GM03348 (cell line): Measurements from ENCODE around the gene MAPKAPK3.

Experiments used
- DNase-seq: peaks from one replicate; pipeline ENCODE4 v3.0.0; 2012; ENCODE audit warnings: low spot score

Gene MAPKAPK3

GRCh38 chr3:50695031-50695430 lies 78.1 kb downstream of the MAPKAPK3 start:
- no peak for DNase-seq

GRCh38 chr3:50696276-50696675 lies 79.3 kb downstream of the MAPKAPK3 start:
- DNase-seq = no peak

- DNase-seq = no peak
Observed at GRCh38 chr3:50698269-50698668, 81.3 kb downstream of the MAPKAPK3 start.
